22Rv1 (cell line): Measurements from ENCODE around the gene IMMP2L.

Experiments
- H3K27ac ChIP-seq: fragments of 450-650 bp; 2 replicates; pipeline ENCODE4 v1.5.1; 2017
- ZFX ChIP-seq: fragments of 450-650 bp; IDR thresholded peaks from 2 replicates; pipeline ENCODE4 v1.6.1; 2017; ENCODE audit warnings: antibody characterized with exemption, borderline replicate concordance
- TF ChIP-seq, protein P1 (sequence below): fragments of 450-650 bp; IDR thresholded peaks from 2 replicates; pipeline ENCODE4 v1.5.1; 2017; ENCODE audit warnings: mild to moderate bottlenecking

The IMMP2L gene

DNA sequence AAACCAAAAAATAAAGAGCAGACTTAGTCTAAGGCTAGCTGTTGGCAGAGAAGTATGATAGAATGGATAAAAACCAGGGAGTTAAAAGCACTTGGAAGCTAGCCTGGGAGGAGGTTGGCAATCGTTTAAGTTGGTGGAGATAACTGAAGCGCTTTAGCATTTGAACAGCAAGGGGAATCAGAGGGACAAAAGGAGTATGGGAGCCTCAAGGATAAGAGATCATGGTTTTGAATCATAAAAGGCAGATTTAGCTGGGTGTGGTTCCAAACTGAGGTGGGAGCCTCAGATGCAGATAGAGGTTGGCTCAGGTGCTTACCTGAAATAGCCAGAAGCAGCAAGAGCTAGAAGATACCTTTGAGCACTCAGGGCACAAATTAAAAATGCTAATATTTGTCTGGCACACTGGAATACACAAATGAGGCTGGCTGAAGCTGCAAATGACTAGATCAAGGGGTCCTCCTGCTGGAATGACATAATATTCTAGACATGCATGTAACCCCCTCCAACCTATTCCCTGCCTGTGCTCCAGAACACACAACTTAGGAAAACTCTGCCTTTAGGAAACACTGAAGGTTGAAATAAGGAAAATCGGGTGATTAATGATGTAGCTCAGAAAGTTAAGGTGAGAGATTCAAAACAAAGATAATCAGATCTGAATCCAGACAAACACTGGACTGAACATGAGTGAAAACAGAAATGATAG, 843.6 kb downstream of the IMMP2L start:
- TF ChIP-seq, protein P1, sequence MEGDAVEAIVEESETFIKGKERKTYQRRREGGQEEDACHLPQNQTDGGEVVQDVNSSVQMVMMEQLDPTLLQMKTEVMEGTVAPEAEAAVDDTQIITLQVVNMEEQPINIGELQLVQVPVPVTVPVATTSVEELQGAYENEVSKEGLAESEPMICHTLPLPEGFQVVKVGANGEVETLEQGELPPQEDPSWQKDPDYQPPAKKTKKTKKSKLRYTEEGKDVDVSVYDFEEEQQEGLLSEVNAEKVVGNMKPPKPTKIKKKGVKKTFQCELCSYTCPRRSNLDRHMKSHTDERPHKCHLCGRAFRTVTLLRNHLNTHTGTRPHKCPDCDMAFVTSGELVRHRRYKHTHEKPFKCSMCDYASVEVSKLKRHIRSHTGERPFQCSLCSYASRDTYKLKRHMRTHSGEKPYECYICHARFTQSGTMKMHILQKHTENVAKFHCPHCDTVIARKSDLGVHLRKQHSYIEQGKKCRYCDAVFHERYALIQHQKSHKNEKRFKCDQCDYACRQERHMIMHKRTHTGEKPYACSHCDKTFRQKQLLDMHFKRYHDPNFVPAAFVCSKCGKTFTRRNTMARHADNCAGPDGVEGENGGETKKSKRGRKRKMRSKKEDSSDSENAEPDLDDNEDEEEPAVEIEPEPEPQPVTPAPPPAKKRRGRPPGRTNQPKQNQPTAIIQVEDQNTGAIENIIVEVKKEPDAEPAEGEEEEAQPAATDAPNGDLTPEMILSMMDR, result no peak
- no peak for TF ChIP-seq ZFX
- no peak overlapping the region for H3K27ac ChIP-seq

GRCh38 chr7:110704225-110704624, 858.1 kb downstream of the IMMP2L start:
- H3K27ac ChIP-seq, result no peak overlapping the region
- no peak for TF ChIP-seq ZFX
- TF ChIP-seq, protein P1, result no peak

DNA sequence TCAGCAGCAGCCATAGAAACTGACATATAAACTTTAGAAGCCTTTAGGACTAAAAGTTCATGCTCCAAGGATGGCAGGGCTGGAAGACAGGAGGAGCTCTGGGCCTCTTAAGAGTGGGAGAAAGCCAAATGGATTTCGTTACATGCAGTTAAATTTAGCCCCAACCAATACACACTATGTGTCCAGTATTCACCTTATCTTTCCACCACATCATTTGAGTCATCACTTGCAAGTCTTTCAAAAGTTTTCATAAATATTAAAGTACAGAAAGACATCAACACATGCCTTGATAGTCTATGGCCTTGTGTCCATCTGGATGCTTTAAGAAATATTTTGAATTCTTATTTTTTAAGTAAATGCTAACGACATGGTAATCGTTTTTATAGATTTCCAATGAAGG, 863.7 kb downstream of the IMMP2L start:
- TF ChIP-seq ZFX, result no peak
- TF ChIP-seq, protein P1, result no peak
- H3K27ac ChIP-seq, result no peak overlapping the region

GRCh38 chr7:110693344-110693743, 868.9 kb downstream of the IMMP2L start:
- H3K27ac ChIP-seq, result no peak overlapping the region
- no peak for TF ChIP-seq ZFX
- TF ChIP-seq, protein P1, result no peak

DNA sequence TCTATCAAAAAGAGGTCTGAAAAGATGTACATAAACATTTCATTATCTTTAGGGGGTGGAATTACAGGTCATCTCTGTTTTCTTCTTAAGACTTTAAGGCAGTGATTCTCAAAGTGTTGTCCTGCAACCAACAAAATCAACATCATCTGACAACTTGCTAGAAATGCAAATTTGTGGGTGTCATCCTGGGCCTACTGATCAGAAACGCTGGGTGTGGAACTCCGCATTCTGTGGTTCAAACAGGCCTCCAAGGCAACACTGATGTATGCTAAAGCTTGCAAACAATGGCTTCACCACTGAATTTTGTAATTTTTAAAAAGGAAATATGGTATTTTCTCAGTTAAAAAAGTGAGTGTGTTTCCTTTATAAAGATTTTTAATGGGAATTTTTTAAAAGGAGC, 873.4 kb downstream of the IMMP2L start:
- TF ChIP-seq, protein P1, result no peak
- TF ChIP-seq ZFX, result no peak
- no peak overlapping the region for H3K27ac ChIP-seq

GRCh38 chr7:110685899-110686298, 876.4 kb downstream of the IMMP2L start:
- H3K27ac ChIP-seq, result no peak overlapping the region
- TF ChIP-seq ZFX, result no peak
- TF ChIP-seq, protein P1, result no peak

DNA sequence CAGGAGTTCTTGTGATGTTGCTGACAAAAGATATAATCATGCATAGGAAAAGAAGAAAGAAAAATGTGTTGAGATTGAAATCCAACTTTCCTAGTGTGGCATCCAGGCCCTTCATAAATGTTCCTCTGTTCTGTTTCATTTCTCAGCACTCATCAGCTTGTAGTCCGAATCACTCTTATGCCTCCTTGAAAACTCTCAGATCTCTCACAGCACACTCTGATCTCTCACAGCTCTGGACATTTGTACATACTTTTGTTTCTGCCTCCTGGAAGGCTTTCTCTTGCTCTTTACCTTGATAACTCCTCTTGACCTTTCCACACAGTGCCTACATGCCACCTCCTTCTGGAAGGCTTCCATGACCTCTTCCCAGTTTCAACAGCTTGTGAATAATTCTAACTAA, 880.4 kb downstream of the IMMP2L start:
- TF ChIP-seq, protein P1, result no peak
- TF ChIP-seq ZFX, result no peak
- H3K27ac ChIP-seq, result no peak overlapping the region
